Heart left ventricle (tissue), 16 donors: ENCODE measurements around the gene PRDX2. TPM values are rescaled to one million over a fixed set of nuclear protein-coding genes. Genes with fewer than 3 reads are reported as not detected.

Experiments used
- ATAC-seq, 4 donors: fragments of 200-7000 bp; cut with Tn5 transposase; one replicate each; pipeline ENCODE4 v1.9.1; 2020 to 2022; ENCODE audit warnings: moderate library complexity in 4 of 4, mild to moderate bottlenecking in 3 of 4, moderate number of reproducible peaks in 1 of 4
- DNase-seq, 5 donors: peaks; one replicate each; pipeline ENCODE4 v3.0.0-alpha.2; 2020
- H3K27ac ChIP-seq, 12 donors: fragments of 200-600 bp; sonication (generic) in 4 of 12; one replicate each; pipeline versions ENCODE4 v1.5.0 to v1.8.0; 2016 to 2022; ENCODE audit warnings: mild to moderate bottlenecking in 2 of 12
- H3K27me3 ChIP-seq, 9 donors: fragments of 200-600 bp; sonication (generic) in 2 of 9; one replicate each; pipeline versions ENCODE4 v1.5.1 to v1.8.0; 2016 to 2022; ENCODE audit warnings: mild to moderate bottlenecking in 3 of 9
- H3K36me3 ChIP-seq, 9 donors: fragments of 200-600 bp; sonication (generic) in 2 of 9; one replicate each; pipeline versions ENCODE4 v1.5.0 to v1.8.0; 2018 to 2022; ENCODE audit warnings: mild to moderate bottlenecking in 2 of 9
- H3K4me1 ChIP-seq, 12 donors: fragments of 200-600 bp; sonication (generic) in 4 of 12; one replicate each; pipeline versions ENCODE4 v1.5.0 to v1.8.0; 2016 to 2022; ENCODE audit warnings: mild to moderate bottlenecking in 3 of 12
- H3K4me3 ChIP-seq, 12 donors: fragments of 200-600 bp; sonication (generic) in 4 of 12; one replicate each; pipeline versions ENCODE4 v1.5.0 to v1.8.0; 2017 to 2022; ENCODE audit warnings: mild to moderate bottlenecking in 9 of 12, moderate library complexity in 4 of 12
- H3K9me3 ChIP-seq, 12 donors: fragments of 200-600 bp; sonication (generic) in 4 of 12; one replicate each; pipeline versions ENCODE4 v1.5.0 to v1.8.0; 2016 to 2022; ENCODE audit warnings: mild to moderate bottlenecking in 1 of 12
- CTCF ChIP-seq, 12 donors: fragments of 200-600 bp; sonication (generic) in 4 of 12; IDR thresholded peaks; one replicate each; pipeline versions ENCODE4 v1.5.0 to v1.8.0; 2018 to 2022; ENCODE audit warnings: antibody characterized with exemption in 12 of 12, mild to moderate bottlenecking in 5 of 12
- POLR2A ChIP-seq, 2 donors: fragments of 450-650 bp; IDR thresholded peaks; one replicate each; pipeline ENCODE4 v1.6.1; 2017; ENCODE audit warnings: antibody characterized with exemption in 2 of 2, mild to moderate bottlenecking in 2 of 2, moderate library complexity in 2 of 2
- WGBS, 4 donors: extraction: QIAGEN DNeasy Blood & Tissue Kit in 2 of 4; methylation state at CpG; one replicate each; pipeline versions ENCODE4 v1.1.5 to v1.1.7; 2013 to 2018; 5-methylcytosine and 5-hydroxymethylcytosine counted together
- intact Hi-C, 10 donors: fragments of 100-400 bp; cut with DNase I; formaldehyde crosslinking; loops; one replicate each; pipeline versions ENCODE4 v1.11.1 to v1.14.2; 2022
- polyA plus RNA-seq, 2 donors: library from polyadenylated mRNA; stranded (reverse); fragments of 200-250 nt; gene quantifications; one replicate each; pipeline ENCODE4 v1.2.3, GENCODE V29; 2013
- total RNA-seq, 9 donors: library from RNA; depleted of rRNA in 2 of 9; stranded (reverse); fragments of >200 nt in 2 of 9; fragmentation: NEBNext Ultra II Directional in 3 of 9; extraction: Animal tissue kit (Norgen Biotek cat#: 25700) in 3 of 9; gene quantifications; one replicate each; pipeline versions ENCODE4 v1.1.0 to v1.2.4, GENCODE V29; 2016 to 2023
- donor health status: ischemic (EF 13 %, LVEDD 7.1; RV severe dilation, severe dysfunction).
- donor health status: healthy with polysubstance abuse.
- donor health status: DM: no; HTN: yes; CAD: no.
- donor health status: DM: no; HTN: no; CAD: no.
- donor health status: ischemic (EF 25% LVEDD 6.9; RV normal size, moderate dysfunction).
- donor health status: ischemic (EF 25% LVEDD 5.7; RV mildly dilated, moderate dysfunction).
- donor health status: healthy.
- donor health status: DM: yes; HTN: yes; CAD: no.
- donor health status: ischemic (EF 35%, LVEDD 5.7; RV mildly dilated, moderate dysfunction).
- donor health status: nonischemic (EF 11% LVEDD 7.7; RV severe dilation, severe dysfunction).
- donor health status: DM: yes; HTN: yes; CAD: no.
- donor health status: PGD.
- donor health status: ischemic (EF 29% LVEDD 5.4; RV normal size, mild dysfunction).
- donor health status: nonischemic (EF 23%, LVEDD 6.1; RV moderate dilation, normal function).

PRDX2 gene
- total and polyA plus RNA-seq, 11 donors: 435 to 1,432 (median 645) TPM

DNA sequence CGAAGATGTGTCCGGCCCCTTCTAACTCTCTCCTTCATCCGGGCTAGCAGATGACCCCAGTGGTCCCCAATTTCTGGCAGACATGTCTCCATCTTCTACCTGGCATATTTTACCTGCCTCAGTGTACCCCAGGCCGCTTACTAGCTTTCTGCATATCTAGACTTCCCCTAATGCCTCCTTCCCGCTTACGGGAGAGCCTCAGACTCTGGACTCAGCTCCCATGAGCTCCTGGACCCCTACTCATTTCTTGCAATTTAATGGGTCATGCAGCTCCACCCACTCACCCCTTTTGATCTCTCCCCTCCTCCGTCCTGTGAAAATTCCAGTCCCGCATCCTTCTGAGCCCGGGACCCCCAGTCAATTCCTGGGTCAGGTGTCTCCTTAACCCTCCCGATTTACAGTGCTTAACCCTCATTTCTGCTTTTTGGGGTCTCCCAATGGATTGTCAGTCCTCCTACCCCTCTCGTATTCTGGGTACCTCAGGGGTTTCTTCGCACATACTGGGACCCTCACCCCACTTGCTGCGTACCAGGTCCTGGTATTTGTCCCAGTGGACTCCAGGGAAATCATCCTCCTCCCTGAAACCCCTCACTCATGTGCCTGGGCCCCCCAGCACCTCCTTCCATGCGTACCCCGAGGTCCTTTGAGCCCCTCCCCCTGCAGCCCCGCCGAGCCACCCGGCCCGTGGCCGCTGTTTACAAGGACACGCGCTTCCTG is 10.8 kb downstream of the PRDX2 start:
- H3K27ac ChIP-seq: peak overlapping the region; percentile 95 to 100 (median 99)
- ATAC-seq: no peak
- intact Hi-C loops: no loop called here
- no peak for TF ChIP-seq POLR2A (IDR thresholded peaks at IDR 0.05)
- WGBS, 4 donors: 2 to 6% (median 3%) methylated on average over 15 to 22 of the region's 22 CpGs
- H3K4me3 ChIP-seq: peak overlapping the region; percentile 15 to 99 (median 84)
- H3K36me3 ChIP-seq: peaks cover 0 to 12% (median 0%) of the 10 kb centered on the region in 9 donors
- no peaks in the 10 kb centered on the region for H3K9me3 ChIP-seq
- DNase-seq: no peak
- H3K4me1 ChIP-seq: peaks cover 0 to 64% (median 49%) of the 10 kb centered on the region in 12 donors
- H3K27me3 ChIP-seq: no peaks in the 10 kb centered on the region

GRCh38 chr19:12789904-12790619 is 11.5 kb downstream of the PRDX2 start:
- Histone ChIP-seq H3K4me3 (peak overlapping the region; percentile 15 to 99 (median 84)), H3K27me3 (no peaks in the 10 kb centered on the region), H3K4me1 (peaks cover 0 to 65% (median 54%) of the 10 kb centered on the region in 12 donors), H3K9me3 (no peaks in the 10 kb centered on the region), H3K36me3 (peaks cover 0 to 12% (median 0%) of the 10 kb centered on the region in 9 donors), H3K27ac (peak overlapping the region; percentile 95 to 100 (median 99))
- WGBS, 4 donors: 0 to 2% (median 1%) methylated on average over 16 to 56 of the region's 56 CpGs
- ATAC-seq (peak; percentile 44 to 62 (median 54)), DNase-seq (peak; percentile 98 to 99 (median 98))
- intact Hi-C loops: loop anchor here in 1 of 10 donors (10.0 kb wide), 1 partner anchor 365 kb away; the partner anchor contains the start of genes IER2 and STX10
- no peak for TF ChIP-seq CTCF (IDR thresholded peaks at IDR 0.05)
- TF ChIP-seq POLR2A (IDR thresholded peaks at IDR 0.05): peak in 1 of 2 donors; percentile 83

DNA sequence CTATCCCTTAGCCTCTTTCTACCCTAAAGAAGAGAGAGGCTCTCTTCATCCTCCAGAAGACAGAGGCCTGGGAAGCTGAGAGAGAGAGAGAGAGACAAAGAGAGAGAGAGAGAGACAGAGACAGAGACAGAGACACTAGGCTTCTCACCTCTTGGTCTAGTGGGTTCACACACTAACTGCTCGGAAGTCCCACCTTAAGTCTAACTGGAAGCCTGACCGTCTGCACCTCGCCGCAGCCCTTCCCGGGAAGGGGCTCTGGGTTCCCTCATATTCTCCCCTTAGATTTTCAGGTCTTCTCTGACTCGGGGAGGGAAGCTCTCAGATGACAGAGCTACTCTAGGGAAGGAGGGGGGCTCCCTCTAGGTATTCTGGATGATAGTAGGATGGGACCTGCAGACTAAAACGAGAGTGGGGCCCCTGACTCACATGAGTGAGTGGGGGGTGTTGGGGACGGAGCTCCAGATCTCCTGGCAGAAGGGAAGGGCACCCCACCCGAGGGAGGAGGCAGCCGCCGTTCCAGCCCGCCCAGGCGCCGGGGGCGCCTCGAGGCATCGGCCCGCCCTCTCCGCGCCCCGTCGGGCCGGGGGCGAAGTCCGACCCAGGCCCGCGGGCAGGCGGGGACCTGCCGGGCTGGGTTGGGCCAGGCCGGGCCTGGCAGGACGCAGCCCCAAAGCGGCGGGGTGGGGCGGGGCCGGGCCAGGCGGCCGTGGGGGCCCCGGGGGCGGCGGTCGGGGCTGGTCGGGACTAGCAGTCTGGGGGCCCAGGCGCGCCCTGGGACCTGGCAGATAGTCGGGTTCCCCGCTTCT is 12.3 kb downstream of the PRDX2 start:
- no peaks in the 10 kb centered on the region for H3K9me3 ChIP-seq
- H3K36me3 ChIP-seq: peaks cover 0 to 12% (median 0%) of the 10 kb centered on the region in 9 donors
- peaks cover 2 to 70% (median 55%) of the 10 kb centered on the region in 12 donors for H3K4me1 ChIP-seq
- WGBS, 4 donors: 2 to 10% (median 3%) methylated on average over 7 to 46 of the region's 46 CpGs
- DNase-seq (no peak), ATAC-seq (no peak)
- intact Hi-C loops: loop anchor here in 1 of 10 donors (10.0 kb wide), 1 partner anchor 366 kb away; the partner anchor contains the start of genes IER2 and STX10
- no peak for TF ChIP-seq CTCF (IDR thresholded peaks at IDR 0.05)
- TF ChIP-seq POLR2A (IDR thresholded peaks at IDR 0.05): no peak
- H3K27me3 ChIP-seq: no peaks in the 10 kb centered on the region
- peak overlapping the region; percentile 15 to 99 (median 84) for H3K4me3 ChIP-seq
- H3K27ac ChIP-seq: peak overlapping the region; percentile 95 to 100 (median 99)

DNA sequence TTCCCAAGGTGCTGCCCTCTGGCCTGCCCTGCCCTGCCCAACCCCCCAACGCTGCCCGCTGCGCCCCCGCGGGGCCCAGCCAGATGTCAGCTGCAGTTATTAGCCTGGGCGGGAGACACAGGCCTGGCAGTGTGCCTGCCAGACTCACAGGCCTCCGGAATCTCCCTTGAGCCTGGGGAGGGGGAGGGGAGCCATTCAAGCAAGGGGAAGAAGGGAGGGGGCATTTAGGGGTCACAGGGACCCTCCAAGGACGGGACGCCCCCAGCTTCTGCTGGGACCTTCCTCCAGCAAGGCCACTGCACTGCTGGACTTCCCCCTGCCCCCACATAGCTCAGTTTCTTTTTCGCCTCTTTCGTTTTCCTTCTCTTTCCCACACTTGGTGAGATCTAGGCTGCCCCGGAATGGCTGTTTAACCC is 12.9 kb downstream of the PRDX2 start:
- DNase-seq (peak; percentile 91 to 95 (median 92)), ATAC-seq (peak in 2 of 4 donors; percentile 1 to 2)
- intact Hi-C loops: loop anchor here in 1 of 10 donors (10.0 kb wide), 1 partner anchor 366 kb away; the partner anchor contains the start of genes IER2 and STX10
- Histone ChIP-seq H3K4me3 (peak overlapping the region in 10 of 12 donors; percentile 63 to 99 (median 88)), H3K27me3 (no peaks in the 10 kb centered on the region), H3K27ac (peak overlapping the region; percentile 95 to 100 (median 99)), H3K36me3 (peaks cover 0 to 12% (median 0%) of the 10 kb centered on the region in 9 donors), H3K9me3 (no peaks in the 10 kb centered on the region), H3K4me1 (peaks cover 4 to 70% (median 58%) of the 10 kb centered on the region in 12 donors)
- 1 to 4% (median 3%) methylated on average over 12 of the region's 12 CpGs for WGBS, 4 donors
- TF ChIP-seq POLR2A (IDR thresholded peaks at IDR 0.05): no peak
- TF ChIP-seq CTCF (IDR thresholded peaks at IDR 0.05): peak in 3 of 12 donors; percentile 8 to 28 (median 25)
